ENCODE results near the gene ESCO1. TPM values are rescaled to one million over a fixed set of nuclear protein-coding genes. Genes with fewer than 3 reads are reported as not detected.

ESCO1 gene
- total RNA-seq, 2 experiments from 2014 or later = 20.2 to 20.3 TPM

GRCh38 chr18:21507913-21508701, 92.4 kb downstream of the ESCO1 start:
- CTCF ChIA-PET = no interaction called here
- POLR2A ChIA-PET = no interaction called here

GRCh38 chr18:21502661-21503060, 97.8 kb downstream of the ESCO1 start:
- CTCF ChIA-PET = interaction anchor here (1.2 kb wide), 1 partner anchor 14 kb away, joined by 3 read pairs; no protein-coding TSS in a partner anchor

GRCh38 chr18:21499997-21500396, 100.5 kb downstream of the ESCO1 start:
- CTCF ChIA-PET = no interaction called here
- POLR2A ChIA-PET = no interaction called here

More at GRCh38 chr18:21502661-21503060, 97.8 kb downstream of the ESCO1 start:
- POLR2A ChIA-PET = no interaction called here

- POLR2A ChIA-PET = no interaction called here
Observed at GRCh38 chr18:21496277-21496835, 104.1 kb downstream of the ESCO1 start.

GRCh38 chr18:21490748-21491147, 109.8 kb downstream of the ESCO1 start:
- CTCF ChIA-PET = interaction anchor here (0.6 to 0.7 kb wide), 2 partner anchors 96 to 466 kb away, joined by 3 read pairs; no protein-coding TSS in a partner anchor

More at GRCh38 chr18:21496277-21496835, 104.1 kb downstream of the ESCO1 start:
- CTCF ChIA-PET = no interaction called here

GRCh38 chr18:21489919-21490495, 110.5 kb downstream of the ESCO1 start:
- CTCF ChIA-PET = interaction anchor here (0.6 to 0.8 kb wide), 3 partner anchors 13 to 468 kb away, joined by 3 read pairs; no protein-coding TSS in a partner anchor
- POLR2A ChIA-PET = no interaction called here

More at GRCh38 chr18:21490748-21491147, 109.8 kb downstream of the ESCO1 start:
- POLR2A ChIA-PET = no interaction called here

GRCh38 chr18:21489119-21489750, 111.3 kb downstream of the ESCO1 start:
- ChIA-PET CTCF (interaction anchor here (0.7 to 1.4 kb wide), 4 partner anchors 12 to 469 kb away, joined by 3 read pairs; partner anchors contain the start of gene ESCO1), POLR2A (interaction anchor here (0.5 kb wide), 1 partner anchor 407 kb away, joined by 3 read pairs; no protein-coding TSS in a partner anchor)

DNA sequence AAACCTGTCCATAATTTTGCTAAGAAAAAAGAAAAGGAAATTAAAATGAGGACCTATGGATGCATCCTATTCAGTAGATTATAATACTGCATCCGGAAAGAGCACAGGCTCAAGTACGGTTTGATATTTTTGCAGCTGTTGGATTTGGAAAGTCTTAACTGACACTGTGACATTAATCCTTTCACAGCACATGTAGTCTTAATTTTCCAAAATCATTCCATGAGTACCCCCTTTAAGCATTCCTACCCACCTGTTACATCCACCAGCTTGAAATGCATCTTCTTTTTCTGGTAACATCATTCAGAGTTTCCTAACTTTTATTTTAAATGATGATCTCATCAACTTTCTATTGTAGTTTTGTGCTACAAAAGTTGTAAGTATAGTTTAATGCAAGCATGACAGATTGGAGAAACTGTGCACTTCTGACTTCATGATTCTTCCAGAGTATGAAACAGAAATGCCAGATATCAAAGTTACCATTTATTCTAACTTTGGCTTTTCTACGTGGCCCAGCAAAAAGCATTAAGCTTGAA, 113.5 kb downstream of the ESCO1 start:
- ChIA-PET POLR2A (no interaction called here), CTCF (no interaction called here)

DNA sequence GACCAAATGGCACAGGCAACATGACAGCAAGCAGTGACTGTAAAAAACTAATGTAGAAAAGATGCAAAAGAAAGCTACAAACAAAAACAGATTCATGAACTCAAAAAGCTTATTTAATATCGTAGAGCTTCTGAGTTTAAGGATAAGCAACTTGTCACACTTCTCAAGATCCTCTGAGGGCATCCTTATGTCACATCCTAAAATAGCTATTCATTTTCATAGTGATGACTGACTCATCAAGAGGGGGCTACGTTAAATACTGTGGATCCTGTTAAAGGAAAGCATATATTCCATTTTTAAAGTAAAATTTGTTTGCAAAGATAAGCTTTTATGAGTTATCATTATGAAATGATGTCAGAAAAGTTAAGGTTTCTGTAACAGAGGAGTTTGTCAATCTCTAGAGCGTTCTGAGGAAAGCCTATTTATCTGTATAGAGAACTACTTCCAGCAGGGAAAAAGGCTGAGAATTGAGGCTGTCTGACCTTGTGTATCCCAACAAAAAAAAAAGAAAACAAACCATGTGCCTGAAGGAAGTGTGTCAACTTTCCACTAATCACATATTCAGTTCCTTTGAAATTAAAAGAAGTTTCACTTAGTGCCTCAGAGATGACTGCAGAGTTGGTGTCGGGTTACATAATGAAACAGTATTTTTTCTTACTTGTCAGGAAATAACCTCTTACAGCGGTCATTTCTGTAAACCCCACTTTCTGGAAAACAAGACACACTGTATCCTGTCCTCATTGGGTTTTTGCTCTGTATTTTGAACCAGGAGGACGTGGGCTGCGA, 115.5 kb downstream of the ESCO1 start:
- ChIA-PET CTCF (interaction anchor here (1.2 kb wide), 1 partner anchor 8 kb away, joined by 3 read pairs; no protein-coding TSS in a partner anchor), POLR2A (no interaction called here)

GRCh38 chr18:21483051-21483450, 117.5 kb downstream of the ESCO1 start:
- CTCF ChIA-PET = no interaction called here
- POLR2A ChIA-PET = no interaction called here

DNA sequence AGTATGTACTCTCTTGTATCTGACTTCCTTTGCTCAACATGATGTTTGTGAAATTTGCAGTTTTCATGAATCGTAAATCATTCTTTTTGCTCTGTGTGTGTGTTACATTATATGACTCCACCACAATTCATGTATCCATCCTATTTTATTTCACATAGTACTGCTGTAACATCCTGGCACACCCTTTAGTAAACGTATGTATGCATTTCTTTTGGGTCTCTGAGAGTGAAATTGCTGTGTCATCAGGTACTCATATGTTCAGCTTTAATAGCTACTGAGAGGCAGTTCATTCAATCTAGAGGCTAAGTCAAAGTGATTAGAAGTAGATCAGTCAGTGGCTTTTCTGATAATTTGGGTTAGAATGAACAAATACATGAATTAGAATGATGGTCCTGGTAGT, 118.8 kb downstream of the ESCO1 start:
- ChIA-PET POLR2A (no interaction called here), CTCF (no interaction called here)

- ChIA-PET POLR2A (no interaction called here), CTCF (no interaction called here)
Observed at GRCh38 chr18:21479721-21480120, 120.8 kb downstream of the ESCO1 start.

Other genes starting within 250 kb of the ESCO1 start
- 100 to 1,000 TPM; 165 to 187 TPM for gene SNRPD1, start 11.6 kb upstream of the ESCO1 start, total RNA-seq
- gene ABHD3, start 104.1 kb upstream of the ESCO1 start, total RNA-seq = 10 to 100 TPM; 24.7 to 27.5 TPM
- gene MIB1, start 140.1 kb upstream of the ESCO1 start, total RNA-seq = 10 to 100 TPM; 41.9 to 42.5 TPM

Data from activated CD8-positive, alpha-beta memory T cell treated with anti-CD3 and anti-CD28 coated beads for 36 hours (primary cell).